NB4 (cell line): ENCODE results near the gene OR8B2.

Experiments used
- CTCF ChIP-seq: IDR thresholded peaks from one replicate; pipeline ENCODE4 v1.5.1; 2012; ENCODE audit warnings: low read depth, low read length
- MAX ChIP-seq: IDR thresholded peaks from 2 replicates; pipeline ENCODE4 v1.6.1; 2011; ENCODE audit warnings: low read depth, low read length
- MYC ChIP-seq: IDR thresholded peaks from 2 replicates; pipeline ENCODE4 v1.6.1; 2011; ENCODE audit warnings: low read depth, low read length

- TF ChIP-seq CTCF (no peak), MAX (no peak), MYC (no peak)
These were observed 3.7 kb downstream of the OR8B2 start for GRCh38 chr11:124380585-124380984.
